ENCODE measurements around the gene ARHGAP6. TPM values are rescaled to one million over a fixed set of nuclear protein-coding genes. Genes with fewer than 3 reads are reported as not detected.

ARHGAP6 gene
- total and polyA plus RNA-seq, 2 experiments from 2014 or later: 0.26 to 0.59 TPM

DNA sequence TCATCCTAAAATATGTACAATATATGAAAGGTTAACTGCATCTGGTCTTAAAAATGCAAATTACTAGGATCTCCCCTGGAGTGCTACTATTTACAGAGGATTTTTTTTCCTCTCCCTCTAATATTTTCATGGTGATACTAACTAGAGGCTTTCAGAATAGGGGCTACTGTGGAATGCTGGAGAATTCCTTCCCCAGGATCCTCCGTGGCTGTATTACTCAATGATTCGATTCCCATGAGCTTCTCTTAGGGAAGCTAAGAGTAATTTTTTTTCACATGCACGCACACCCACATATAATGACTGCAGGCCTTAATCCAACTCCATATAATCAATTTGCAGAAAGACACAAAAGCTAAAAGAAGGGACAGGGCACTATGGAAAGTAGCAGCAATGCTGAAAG, 184.7 kb downstream of the ARHGAP6 start:
- H3K36me3 Mint-ChIP-seq (ENCODE audit: low read depth): no peaks in the 10 kb centered on the region
- peak overlapping the region; percentile 33; the same call in 1 of the 2 replicates for H3K27ac Mint-ChIP-seq
- TF ChIP-seq JUNB (IDR thresholded peaks at IDR 0.05; ENCODE audit: unreplicated experiment) (no peak), STAT1 (IDR thresholded peaks at IDR 0.05; ENCODE audit: unreplicated experiment) (no peak), EZH2phosphoT487 (IDR thresholded peaks at IDR 0.05; ENCODE audit: unreplicated experiment) (no peak), NANOG (IDR thresholded peaks at IDR 0.05; ENCODE audit: borderline replicate concordance) (no peak), ZNF114 (CRISPR knock-in tag; IDR thresholded peaks at IDR 0.05) (no peak), ETS1 (IDR thresholded peaks at IDR 0.05) (no peak), ZNF462 (CRISPR knock-in tag; IDR thresholded peaks at IDR 0.05) (no peak), POLR2AphosphoS5 (IDR thresholded peaks at IDR 0.05; ENCODE audit: low read depth) (no peak), EZH2 (IDR thresholded peaks at IDR 0.05; ENCODE audit: low read depth, unreplicated experiment) (no peak), ZNF331 (CRISPR knock-in tag; IDR thresholded peaks at IDR 0.05; ENCODE audit: low read depth) (no peak), CREB1 (CRISPR knock-in tag; IDR thresholded peaks at IDR 0.05; ENCODE audit: low read depth) (no peak)
- TF ChIP-seq, protein P1, sequence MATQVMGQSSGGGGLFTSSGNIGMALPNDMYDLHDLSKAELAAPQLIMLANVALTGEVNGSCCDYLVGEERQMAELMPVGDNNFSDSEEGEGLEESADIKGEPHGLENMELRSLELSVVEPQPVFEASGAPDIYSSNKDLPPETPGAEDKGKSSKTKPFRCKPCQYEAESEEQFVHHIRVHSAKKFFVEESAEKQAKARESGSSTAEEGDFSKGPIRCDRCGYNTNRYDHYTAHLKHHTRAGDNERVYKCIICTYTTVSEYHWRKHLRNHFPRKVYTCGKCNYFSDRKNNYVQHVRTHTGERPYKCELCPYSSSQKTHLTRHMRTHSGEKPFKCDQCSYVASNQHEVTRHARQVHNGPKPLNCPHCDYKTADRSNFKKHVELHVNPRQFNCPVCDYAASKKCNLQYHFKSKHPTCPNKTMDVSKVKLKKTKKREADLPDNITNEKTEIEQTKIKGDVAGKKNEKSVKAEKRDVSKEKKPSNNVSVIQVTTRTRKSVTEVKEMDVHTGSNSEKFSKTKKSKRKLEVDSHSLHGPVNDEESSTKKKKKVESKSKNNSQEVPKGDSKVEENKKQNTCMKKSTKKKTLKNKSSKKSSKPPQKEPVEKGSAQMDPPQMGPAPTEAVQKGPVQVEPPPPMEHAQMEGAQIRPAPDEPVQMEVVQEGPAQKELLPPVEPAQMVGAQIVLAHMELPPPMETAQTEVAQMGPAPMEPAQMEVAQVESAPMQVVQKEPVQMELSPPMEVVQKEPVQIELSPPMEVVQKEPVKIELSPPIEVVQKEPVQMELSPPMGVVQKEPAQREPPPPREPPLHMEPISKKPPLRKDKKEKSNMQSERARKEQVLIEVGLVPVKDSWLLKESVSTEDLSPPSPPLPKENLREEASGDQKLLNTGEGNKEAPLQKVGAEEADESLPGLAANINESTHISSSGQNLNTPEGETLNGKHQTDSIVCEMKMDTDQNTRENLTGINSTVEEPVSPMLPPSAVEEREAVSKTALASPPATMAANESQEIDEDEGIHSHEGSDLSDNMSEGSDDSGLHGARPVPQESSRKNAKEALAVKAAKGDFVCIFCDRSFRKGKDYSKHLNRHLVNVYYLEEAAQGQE (IDR thresholded peaks at IDR 0.05; ENCODE audit: unreplicated experiment): no peak
- TF ChIP-seq, protein P2, sequence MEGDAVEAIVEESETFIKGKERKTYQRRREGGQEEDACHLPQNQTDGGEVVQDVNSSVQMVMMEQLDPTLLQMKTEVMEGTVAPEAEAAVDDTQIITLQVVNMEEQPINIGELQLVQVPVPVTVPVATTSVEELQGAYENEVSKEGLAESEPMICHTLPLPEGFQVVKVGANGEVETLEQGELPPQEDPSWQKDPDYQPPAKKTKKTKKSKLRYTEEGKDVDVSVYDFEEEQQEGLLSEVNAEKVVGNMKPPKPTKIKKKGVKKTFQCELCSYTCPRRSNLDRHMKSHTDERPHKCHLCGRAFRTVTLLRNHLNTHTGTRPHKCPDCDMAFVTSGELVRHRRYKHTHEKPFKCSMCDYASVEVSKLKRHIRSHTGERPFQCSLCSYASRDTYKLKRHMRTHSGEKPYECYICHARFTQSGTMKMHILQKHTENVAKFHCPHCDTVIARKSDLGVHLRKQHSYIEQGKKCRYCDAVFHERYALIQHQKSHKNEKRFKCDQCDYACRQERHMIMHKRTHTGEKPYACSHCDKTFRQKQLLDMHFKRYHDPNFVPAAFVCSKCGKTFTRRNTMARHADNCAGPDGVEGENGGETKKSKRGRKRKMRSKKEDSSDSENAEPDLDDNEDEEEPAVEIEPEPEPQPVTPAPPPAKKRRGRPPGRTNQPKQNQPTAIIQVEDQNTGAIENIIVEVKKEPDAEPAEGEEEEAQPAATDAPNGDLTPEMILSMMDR (conservative IDR thresholded peaks at IDR 0.05; ENCODE audit: low read depth in 2 of 2): no peak
- Histone ChIP-seq H3K36me3 (ENCODE audit: insufficient read depth) (no peaks in the 10 kb centered on the region), H3K79me2 (replicated peaks; ENCODE audit: insufficient read depth) (no peaks in the 10 kb centered on the region), H3K4me3 (no peak overlapping the region), H3F3A (replicated peaks; ENCODE audit: low read depth) (no peaks in the 10 kb centered on the region), H3K9me2 (ENCODE audit: insufficient read depth) (no peaks in the 10 kb centered on the region), H3K27ac (ENCODE audit: low read depth) (no peak overlapping the region), H4K20me1 (replicated peaks; ENCODE audit: insufficient read depth) (no peaks in the 10 kb centered on the region), H3K27me3 (ENCODE audit: insufficient read depth) (no peaks in the 10 kb centered on the region), H2AFZ (no peak overlapping the region), H3K4me1 (ENCODE audit: insufficient read depth) (peaks cover 15% of the 10 kb centered on the region; the same call in 1 of the 2 replicates), H3K4me2 (no peak overlapping the region)
- H3K4me1 Mint-ChIP-seq: peaks cover 29% of the 10 kb centered on the region
- no peak for DNase-seq (ENCODE audit: low spot score)
- H3K4me3 Mint-ChIP-seq: no peak overlapping the region
- H3K9me3 Mint-ChIP-seq: no peaks in the 10 kb centered on the region
- no peaks in the 10 kb centered on the region for H3K27me3 Mint-ChIP-seq (ENCODE audit: insufficient read depth, low read depth, poor library complexity)
- ATAC-seq: no peak
